ENCODE data around the gene TAF4B. TPM values are rescaled to one million over a fixed set of nuclear protein-coding genes. Genes with fewer than 3 reads are reported as not detected.

TAF4B gene
- total and polyA plus RNA-seq, 4 donors = 0.10 to 4.3 (median 0.30) TPM

DNA sequence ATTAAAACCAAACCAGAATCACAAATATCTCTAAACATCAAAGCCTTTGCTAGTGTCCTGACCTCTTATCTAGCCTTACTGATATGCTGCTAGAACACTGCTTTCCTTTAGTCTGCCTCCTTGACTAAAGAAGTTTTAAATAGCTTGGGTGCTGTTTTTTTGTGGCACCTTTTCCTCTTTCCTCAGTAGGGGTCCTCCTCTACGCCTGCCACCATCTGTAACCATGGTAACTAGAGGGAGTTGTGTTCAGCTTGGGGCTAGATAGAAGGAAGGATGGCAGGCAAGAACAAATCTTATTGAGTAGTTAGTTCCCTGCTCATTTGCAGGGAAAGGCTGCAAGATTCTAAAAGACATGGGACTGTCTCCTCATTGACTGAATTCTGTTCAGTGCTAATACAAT is 86.0 kb downstream of the TAF4B start:
- no peaks in the 10 kb centered on the region for H3K4me1 ChIP-seq (ENCODE audit: control insufficient read depth in 4 of 4, insufficient read depth in 4 of 4, low read length in 3 of 4)
- no peaks in the 10 kb centered on the region for H3K36me3 ChIP-seq (ENCODE audit: control insufficient read depth in 4 of 4, insufficient read depth in 3 of 4, low read depth in 1 of 4, low read length in 3 of 4)
- H3K4me3 ChIP-seq (ENCODE audit: low read depth in 1 of 3, low read length in 3 of 3) = no peak overlapping the region
- TF ChIP-seq JUND (IDR thresholded peaks at IDR 0.05) = no peak
- TF ChIP-seq, protein P1, sequence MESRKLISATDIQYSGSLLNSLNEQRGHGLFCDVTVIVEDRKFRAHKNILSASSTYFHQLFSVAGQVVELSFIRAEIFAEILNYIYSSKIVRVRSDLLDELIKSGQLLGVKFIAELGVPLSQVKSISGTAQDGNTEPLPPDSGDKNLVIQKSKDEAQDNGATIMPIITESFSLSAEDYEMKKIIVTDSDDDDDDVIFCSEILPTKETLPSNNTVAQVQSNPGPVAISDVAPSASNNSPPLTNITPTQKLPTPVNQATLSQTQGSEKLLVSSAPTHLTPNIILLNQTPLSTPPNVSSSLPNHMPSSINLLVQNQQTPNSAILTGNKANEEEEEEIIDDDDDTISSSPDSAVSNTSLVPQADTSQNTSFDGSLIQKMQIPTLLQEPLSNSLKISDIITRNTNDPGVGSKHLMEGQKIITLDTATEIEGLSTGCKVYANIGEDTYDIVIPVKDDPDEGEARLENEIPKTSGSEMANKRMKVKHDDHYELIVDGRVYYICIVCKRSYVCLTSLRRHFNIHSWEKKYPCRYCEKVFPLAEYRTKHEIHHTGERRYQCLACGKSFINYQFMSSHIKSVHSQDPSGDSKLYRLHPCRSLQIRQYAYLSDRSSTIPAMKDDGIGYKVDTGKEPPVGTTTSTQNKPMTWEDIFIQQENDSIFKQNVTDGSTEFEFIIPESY (IDR thresholded peaks at IDR 0.05) = no peak
- TF ChIP-seq SP1 (IDR thresholded peaks at IDR 0.05) = no peak
- TF ChIP-seq EGR1 (IDR thresholded peaks at IDR 0.05; ENCODE audit: low read depth in 2 of 2) = no peak
- TF ChIP-seq, protein P2, sequence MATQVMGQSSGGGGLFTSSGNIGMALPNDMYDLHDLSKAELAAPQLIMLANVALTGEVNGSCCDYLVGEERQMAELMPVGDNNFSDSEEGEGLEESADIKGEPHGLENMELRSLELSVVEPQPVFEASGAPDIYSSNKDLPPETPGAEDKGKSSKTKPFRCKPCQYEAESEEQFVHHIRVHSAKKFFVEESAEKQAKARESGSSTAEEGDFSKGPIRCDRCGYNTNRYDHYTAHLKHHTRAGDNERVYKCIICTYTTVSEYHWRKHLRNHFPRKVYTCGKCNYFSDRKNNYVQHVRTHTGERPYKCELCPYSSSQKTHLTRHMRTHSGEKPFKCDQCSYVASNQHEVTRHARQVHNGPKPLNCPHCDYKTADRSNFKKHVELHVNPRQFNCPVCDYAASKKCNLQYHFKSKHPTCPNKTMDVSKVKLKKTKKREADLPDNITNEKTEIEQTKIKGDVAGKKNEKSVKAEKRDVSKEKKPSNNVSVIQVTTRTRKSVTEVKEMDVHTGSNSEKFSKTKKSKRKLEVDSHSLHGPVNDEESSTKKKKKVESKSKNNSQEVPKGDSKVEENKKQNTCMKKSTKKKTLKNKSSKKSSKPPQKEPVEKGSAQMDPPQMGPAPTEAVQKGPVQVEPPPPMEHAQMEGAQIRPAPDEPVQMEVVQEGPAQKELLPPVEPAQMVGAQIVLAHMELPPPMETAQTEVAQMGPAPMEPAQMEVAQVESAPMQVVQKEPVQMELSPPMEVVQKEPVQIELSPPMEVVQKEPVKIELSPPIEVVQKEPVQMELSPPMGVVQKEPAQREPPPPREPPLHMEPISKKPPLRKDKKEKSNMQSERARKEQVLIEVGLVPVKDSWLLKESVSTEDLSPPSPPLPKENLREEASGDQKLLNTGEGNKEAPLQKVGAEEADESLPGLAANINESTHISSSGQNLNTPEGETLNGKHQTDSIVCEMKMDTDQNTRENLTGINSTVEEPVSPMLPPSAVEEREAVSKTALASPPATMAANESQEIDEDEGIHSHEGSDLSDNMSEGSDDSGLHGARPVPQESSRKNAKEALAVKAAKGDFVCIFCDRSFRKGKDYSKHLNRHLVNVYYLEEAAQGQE (IDR thresholded peaks at IDR 0.05) = no peak
- TF ChIP-seq, protein P3, sequence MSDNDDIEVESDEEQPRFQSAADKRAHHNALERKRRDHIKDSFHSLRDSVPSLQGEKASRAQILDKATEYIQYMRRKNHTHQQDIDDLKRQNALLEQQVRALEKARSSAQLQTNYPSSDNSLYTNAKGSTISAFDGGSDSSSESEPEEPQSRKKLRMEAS (IDR thresholded peaks at IDR 0.05) = no peak
- TF ChIP-seq TAF1 (conservative IDR thresholded peaks at IDR 0.05) = no peak
- TF ChIP-seq NR2F2 (IDR thresholded peaks at IDR 0.05) = no peak
- no peak for TF ChIP-seq FOXA2 (IDR thresholded peaks at IDR 0.05)
- TF ChIP-seq HNF4G (IDR thresholded peaks at IDR 0.05) = no peak
- no peak for TF ChIP-seq HNF4A (conservative IDR thresholded peaks at IDR 0.05)
- TF ChIP-seq, protein P4, sequence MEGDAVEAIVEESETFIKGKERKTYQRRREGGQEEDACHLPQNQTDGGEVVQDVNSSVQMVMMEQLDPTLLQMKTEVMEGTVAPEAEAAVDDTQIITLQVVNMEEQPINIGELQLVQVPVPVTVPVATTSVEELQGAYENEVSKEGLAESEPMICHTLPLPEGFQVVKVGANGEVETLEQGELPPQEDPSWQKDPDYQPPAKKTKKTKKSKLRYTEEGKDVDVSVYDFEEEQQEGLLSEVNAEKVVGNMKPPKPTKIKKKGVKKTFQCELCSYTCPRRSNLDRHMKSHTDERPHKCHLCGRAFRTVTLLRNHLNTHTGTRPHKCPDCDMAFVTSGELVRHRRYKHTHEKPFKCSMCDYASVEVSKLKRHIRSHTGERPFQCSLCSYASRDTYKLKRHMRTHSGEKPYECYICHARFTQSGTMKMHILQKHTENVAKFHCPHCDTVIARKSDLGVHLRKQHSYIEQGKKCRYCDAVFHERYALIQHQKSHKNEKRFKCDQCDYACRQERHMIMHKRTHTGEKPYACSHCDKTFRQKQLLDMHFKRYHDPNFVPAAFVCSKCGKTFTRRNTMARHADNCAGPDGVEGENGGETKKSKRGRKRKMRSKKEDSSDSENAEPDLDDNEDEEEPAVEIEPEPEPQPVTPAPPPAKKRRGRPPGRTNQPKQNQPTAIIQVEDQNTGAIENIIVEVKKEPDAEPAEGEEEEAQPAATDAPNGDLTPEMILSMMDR (IDR thresholded peaks at IDR 0.05; ENCODE audit: low read depth, low read length, missing input control) = no peak
- TF ChIP-seq FOXA1 (IDR thresholded peaks at IDR 0.05) = no peak
- TF ChIP-seq RXRA (IDR thresholded peaks at IDR 0.05) = no peak
- TF ChIP-seq GABPA (IDR thresholded peaks at IDR 0.05 in 1 of 2, conservative IDR thresholded peaks at IDR 0.05 in 1 of 2) = no peak
- no peak for TF ChIP-seq YY1 (IDR thresholded peaks at IDR 0.05)
- no peak for TF ChIP-seq RAD21 (IDR thresholded peaks at IDR 0.05)
- TF ChIP-seq, protein P5, sequence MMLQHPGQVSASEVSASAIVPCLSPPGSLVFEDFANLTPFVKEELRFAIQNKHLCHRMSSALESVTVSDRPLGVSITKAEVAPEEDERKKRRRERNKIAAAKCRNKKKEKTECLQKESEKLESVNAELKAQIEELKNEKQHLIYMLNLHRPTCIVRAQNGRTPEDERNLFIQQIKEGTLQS (IDR thresholded peaks at IDR 0.05) = no peak
- WGBS = 94% methylated on average over 1 of the region's 1 CpG
- H3K9ac ChIP-seq (ENCODE audit: low read depth in 1 of 2, low read length in 2 of 2) = no peak overlapping the region
- H3K9me3 ChIP-seq (ENCODE audit: control insufficient read depth in 4 of 4, low read length in 3 of 4) = no peaks in the 10 kb centered on the region
- no peaks in the 10 kb centered on the region for H3K27me3 ChIP-seq (ENCODE audit: control insufficient read depth in 4 of 4, insufficient read depth in 4 of 4, low read length in 3 of 4)
- H3K27ac ChIP-seq (ENCODE audit: low read depth in 1 of 2, low read length in 2 of 2) = no peak overlapping the region
- no peak for DNase-seq (ENCODE audit: low spot score)
